ENCODE data around the gene COPG2.

- TF ChIP-seq, protein P1, sequence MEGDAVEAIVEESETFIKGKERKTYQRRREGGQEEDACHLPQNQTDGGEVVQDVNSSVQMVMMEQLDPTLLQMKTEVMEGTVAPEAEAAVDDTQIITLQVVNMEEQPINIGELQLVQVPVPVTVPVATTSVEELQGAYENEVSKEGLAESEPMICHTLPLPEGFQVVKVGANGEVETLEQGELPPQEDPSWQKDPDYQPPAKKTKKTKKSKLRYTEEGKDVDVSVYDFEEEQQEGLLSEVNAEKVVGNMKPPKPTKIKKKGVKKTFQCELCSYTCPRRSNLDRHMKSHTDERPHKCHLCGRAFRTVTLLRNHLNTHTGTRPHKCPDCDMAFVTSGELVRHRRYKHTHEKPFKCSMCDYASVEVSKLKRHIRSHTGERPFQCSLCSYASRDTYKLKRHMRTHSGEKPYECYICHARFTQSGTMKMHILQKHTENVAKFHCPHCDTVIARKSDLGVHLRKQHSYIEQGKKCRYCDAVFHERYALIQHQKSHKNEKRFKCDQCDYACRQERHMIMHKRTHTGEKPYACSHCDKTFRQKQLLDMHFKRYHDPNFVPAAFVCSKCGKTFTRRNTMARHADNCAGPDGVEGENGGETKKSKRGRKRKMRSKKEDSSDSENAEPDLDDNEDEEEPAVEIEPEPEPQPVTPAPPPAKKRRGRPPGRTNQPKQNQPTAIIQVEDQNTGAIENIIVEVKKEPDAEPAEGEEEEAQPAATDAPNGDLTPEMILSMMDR (IDR thresholded peaks at IDR 0.05; ENCODE audit: low read depth, low read length, poor library complexity, severe bottlenecking), result no peak
- TF ChIP-seq EZH2phosphoT487 (IDR thresholded peaks at IDR 0.05; ENCODE audit: borderline replicate concordance, low read length), result no peak
These were observed 35.3 kb upstream of the COPG2 start for GRCh38 chr7:130703851-130704250.
